ENCODE results near the gene NOPCHAP1. TPM values are rescaled to one million over a fixed set of nuclear protein-coding genes. Genes with fewer than 3 reads are reported as not detected.
"Not testable (repeated sequence)": the region's sequence is repeated elsewhere in the genome, so short reads cannot be mapped to it uniquely, and the experiment has no call there.

Gene NOPCHAP1
- total and polyA plus RNA-seq, 2 donors (not counting 1 experiment from before 2014, with no cell fraction given): 3.2 to 21.2 TPM

GRCh38 chr12:104944252-104944651 lies 41.9 kb upstream of the NOPCHAP1 start:
- intact Hi-C loops (cut with micrococcal nuclease): no loop called here
- no peaks in the 10 kb centered on the region for H3K79me2 ChIP-seq (ENCODE audit: control insufficient read depth, insufficient read depth, low read length)
- 100% methylated on average over 3 of the region's 3 CpGs for WGBS (ENCODE audit: insufficient coverage)
- POLR2A ChIA-PET: no interaction called here
- H3K4me1 ChIP-seq (ENCODE audit: control insufficient read depth in 2 of 2, insufficient read depth in 2 of 2, low read length in 2 of 2): no peaks in the 10 kb centered on the region
- CTCF ChIA-PET: no interaction called here
- H3K36me3 ChIP-seq (replicated peaks in 1 of 2; ENCODE audit: control extremely low read depth in 1 of 2, control insufficient read depth in 1 of 2, extremely low read depth in 1 of 2, insufficient read depth in 2 of 2, low read length in 1 of 2): no peaks in the 10 kb centered on the region
- H3K9ac ChIP-seq (ENCODE audit: low read length): no peak overlapping the region
- no peaks in the 10 kb centered on the region for H3K4me1 Mint-ChIP-seq
- no peak overlapping the region for H3K27ac ChIP-seq (ENCODE audit: low read length in 2 of 2)
- H4K20me1 ChIP-seq (ENCODE audit: control insufficient read depth, insufficient read depth, low read length, poor library complexity, severe bottlenecking): no peaks in the 10 kb centered on the region
- H3K27me3 Mint-ChIP-seq: no peaks in the 10 kb centered on the region
- DNase-seq (no peak), ATAC-seq (ENCODE audit: low read depth) (no peak)
- no peak overlapping the region for H2AFZ ChIP-seq (ENCODE audit: insufficient read depth, low read depth, low read length, poor library complexity, severe bottlenecking)
- TF ChIP-seq EZH2 (IDR thresholded peaks at IDR 0.05; ENCODE audit: borderline replicate concordance, insufficient read depth, low read depth, low read length, poor library complexity, severe bottlenecking) (no peak), CTCF (IDR thresholded peaks at IDR 0.05) (no peak)
- no peak overlapping the region for H3K4me3 Mint-ChIP-seq
- no peak overlapping the region for H3K27ac Mint-ChIP-seq
- no peak overlapping the region for H3K4me3 ChIP-seq (ENCODE audit: control extremely low read depth in 1 of 5, extremely low read depth in 1 of 5, insufficient read depth in 1 of 5, low read depth in 2 of 5, low read length in 4 of 5)
- no peak overlapping the region for H3K4me2 ChIP-seq (replicated peaks; ENCODE audit: low read depth, low read length, poor library complexity, severe bottlenecking)
- H3K27me3 ChIP-seq (replicated peaks in 1 of 4; ENCODE audit: control extremely low read depth in 1 of 4, control insufficient read depth in 3 of 4, insufficient read depth in 4 of 4, low read length in 3 of 4): no peaks in the 10 kb centered on the region
- peaks cover 0 to 8% (median 0%) of the 10 kb centered on the region in 3 donors for H3K9me3 ChIP-seq (ENCODE audit: control extremely low read depth in 1 of 3, control insufficient read depth in 2 of 3, insufficient read depth in 1 of 3, low read length in 2 of 3)
- H3K9me3 Mint-ChIP-seq (ENCODE audit: insufficient read depth): no peaks in the 10 kb centered on the region

GRCh38 chr12:104948716-104949115 lies 37.4 kb upstream of the NOPCHAP1 start:
- H3K4me3 Mint-ChIP-seq; H3K27me3 Mint-ChIP-seq; H3K9ac ChIP-seq (ENCODE audit: low read length); ATAC-seq (ENCODE audit: low read depth); H3K4me2 ChIP-seq (replicated peaks; ENCODE audit: low read depth, low read length, poor library complexity, severe bottlenecking); H3K4me3 ChIP-seq (ENCODE audit: control extremely low read depth in 1 of 5, extremely low read depth in 1 of 5, insufficient read depth in 1 of 5, low read depth in 2 of 5, low read length in 4 of 5); H3K27ac Mint-ChIP-seq; H3K9me3 Mint-ChIP-seq (ENCODE audit: insufficient read depth); H2AFZ ChIP-seq (ENCODE audit: insufficient read depth, low read depth, low read length, poor library complexity, severe bottlenecking); H4K20me1 ChIP-seq (ENCODE audit: control insufficient read depth, insufficient read depth, low read length, poor library complexity, severe bottlenecking); H3K9me3 ChIP-seq (ENCODE audit: control extremely low read depth in 1 of 3, control insufficient read depth in 2 of 3, insufficient read depth in 1 of 3, low read length in 2 of 3); intact Hi-C loops (cut with micrococcal nuclease); H3K79me2 ChIP-seq (ENCODE audit: control insufficient read depth, insufficient read depth, low read length); H3K4me1 Mint-ChIP-seq; POLR2A ChIA-PET; H3K27ac ChIP-seq (ENCODE audit: low read length in 2 of 2); H3K27me3 ChIP-seq (replicated peaks in 1 of 4; ENCODE audit: control extremely low read depth in 1 of 4, control insufficient read depth in 3 of 4, insufficient read depth in 4 of 4, low read length in 3 of 4); CTCF ChIA-PET; H3K4me1 ChIP-seq (ENCODE audit: control insufficient read depth in 2 of 2, insufficient read depth in 2 of 2, low read length in 2 of 2); DNase-seq; H3K36me3 ChIP-seq (replicated peaks in 1 of 2; ENCODE audit: control extremely low read depth in 1 of 2, control insufficient read depth in 1 of 2, extremely low read depth in 1 of 2, insufficient read depth in 2 of 2, low read length in 1 of 2): not testable (repeated sequence)
- no CpG with 5 or more reads among the region's 4 CpGs for WGBS (ENCODE audit: insufficient coverage)

Data from B cell (primary cell).